Measurements from ENCODE around the gene CIP2A.

CIP2A gene

DNA sequence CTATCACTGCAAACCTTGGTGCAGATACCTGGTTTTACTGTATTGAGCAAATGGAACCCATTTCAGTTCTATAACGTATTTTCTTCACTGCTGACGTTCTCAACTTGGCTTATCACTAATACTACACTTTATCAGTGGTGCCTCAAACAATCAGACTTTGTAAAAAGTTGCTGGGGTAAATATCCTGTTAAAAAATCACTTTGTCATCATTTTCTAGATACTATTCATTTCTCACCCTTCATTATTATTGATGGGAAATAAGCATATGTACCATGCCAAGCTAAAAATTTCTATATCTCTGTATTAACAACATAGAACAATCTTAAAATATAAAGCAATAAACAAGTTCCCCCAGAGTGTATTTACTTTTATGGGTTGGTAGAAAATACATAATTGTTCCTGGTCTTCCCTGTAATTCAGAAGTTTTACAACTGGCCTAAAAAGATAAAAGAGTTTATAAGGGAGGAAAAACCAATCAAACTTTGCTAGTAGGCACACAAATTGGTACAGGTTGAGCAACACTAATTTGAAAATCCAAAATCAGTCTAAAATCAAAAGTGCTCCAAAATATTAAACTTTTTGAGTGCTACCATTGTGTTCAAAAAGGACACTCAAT lies 33.2 kb downstream of the CIP2A start:
- DNase-seq = no peak

DNA sequence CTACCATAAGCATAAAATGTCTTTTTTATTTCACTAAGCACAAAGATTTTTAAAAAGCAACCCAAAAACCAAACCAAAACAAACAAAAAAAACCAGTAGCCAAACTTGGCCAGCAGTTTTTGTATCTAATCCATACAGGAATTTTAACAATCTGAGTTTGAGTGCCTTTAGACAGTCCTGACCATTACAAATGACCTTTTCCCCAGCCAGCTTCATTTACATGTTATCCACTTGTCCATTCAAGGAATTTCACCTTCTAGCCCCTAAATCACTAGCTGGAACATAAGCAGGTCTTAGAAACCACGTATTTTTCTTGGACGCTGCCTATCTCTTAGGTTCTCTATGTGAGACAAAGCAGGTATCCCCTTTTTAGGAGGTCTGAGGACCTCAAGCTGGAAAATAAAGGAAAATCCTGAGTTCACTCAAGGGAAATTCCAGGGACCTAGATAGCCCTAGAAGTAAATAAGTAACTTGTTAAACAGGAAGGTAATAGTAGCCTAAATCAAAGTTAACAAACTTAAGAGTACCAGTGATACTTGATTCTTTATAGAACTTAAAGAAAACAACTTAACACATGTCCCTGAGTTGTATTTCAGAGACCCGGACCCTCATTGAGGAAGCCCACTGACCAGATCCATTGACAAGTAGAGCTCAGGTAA lies 34.2 kb downstream of the CIP2A start:
- DNase-seq = no peak

GRCh38 chr3:108554229-108554628 lies 35.0 kb downstream of the CIP2A start:
- no peak for DNase-seq

- no peak for DNase-seq
These were observed 36.7 kb downstream of the CIP2A start for GRCh38 chr3:108552267-108553159.

DNA sequence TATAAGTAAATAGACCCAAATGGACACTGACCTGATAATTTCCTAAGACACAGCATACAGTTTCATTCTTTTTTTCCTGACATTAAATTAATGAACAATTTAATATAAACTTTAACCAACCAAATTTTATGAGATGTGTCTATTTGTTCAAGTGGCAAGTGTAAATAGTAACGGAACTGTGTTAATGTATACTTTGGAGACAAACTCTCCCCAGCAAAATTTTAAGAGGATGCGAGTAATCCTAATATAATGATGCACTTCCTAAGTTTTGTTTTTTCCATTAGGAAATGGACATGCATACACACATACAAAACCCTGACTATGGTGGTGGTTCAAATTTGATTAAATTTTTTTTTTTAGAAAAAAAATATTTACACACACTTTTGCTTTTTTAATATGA lies 40.4 kb downstream of the CIP2A start:
- no peak for DNase-seq

- DNase-seq = no peak
These were observed 40.9 kb downstream of the CIP2A start for GRCh38 chr3:108548304-108548703.

GRCh38 chr3:108546692-108547091 lies 42.5 kb downstream of the CIP2A start:
- no peak for DNase-seq

- DNase-seq = no peak
These were observed 43.0 kb downstream of the CIP2A start for GRCh38 chr3:108546247-108546646.

- DNase-seq = no peak
These were observed 51.2 kb downstream of the CIP2A start for GRCh38 chr3:108538083-108538482.

GRCh38 chr3:108528459-108529252 lies 60.6 kb downstream of the CIP2A start:
- no peak for DNase-seq

DNA sequence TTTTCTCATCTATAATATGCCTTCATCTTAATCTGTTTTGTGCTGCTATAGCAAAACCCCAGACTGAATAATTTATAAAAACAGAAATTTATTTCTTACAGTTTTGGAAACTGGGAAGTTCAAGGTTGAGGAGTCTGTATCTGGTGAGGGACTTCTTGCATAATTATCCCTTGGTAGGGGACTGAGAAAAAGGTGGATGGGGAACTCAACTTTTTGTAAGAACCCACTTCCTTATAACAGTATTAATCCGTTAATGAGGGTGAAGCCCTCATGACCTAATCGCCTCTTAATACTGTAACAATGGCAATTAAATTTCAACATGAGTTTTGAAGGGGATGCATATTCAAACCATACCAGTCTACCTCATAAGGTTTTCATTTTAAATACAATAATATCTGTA lies 61.4 kb downstream of the CIP2A start:
- no peak for DNase-seq

GRCh38 chr3:108527109-108527508 lies 62.1 kb downstream of the CIP2A start:
- DNase-seq = no peak

DNA sequence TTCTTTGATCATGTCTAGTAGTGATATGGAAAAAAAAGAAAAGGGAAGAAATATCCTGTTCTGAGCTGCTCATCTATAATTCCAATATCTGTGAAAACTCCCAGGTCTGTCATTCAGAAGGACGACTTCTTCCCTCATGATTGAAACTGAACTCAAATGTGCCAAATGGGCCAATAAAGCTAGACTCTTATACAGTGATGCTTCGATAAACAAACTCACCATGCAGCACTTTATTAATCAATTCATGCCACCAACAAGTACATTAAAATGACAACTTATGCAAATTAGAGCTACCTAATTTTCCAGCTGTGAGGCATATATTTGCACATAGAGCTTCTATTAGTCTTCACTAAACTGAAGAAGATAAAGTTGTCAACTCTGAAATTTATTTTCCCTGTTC lies 63.3 kb downstream of the CIP2A start:
- DNase-seq = no peak

DNA sequence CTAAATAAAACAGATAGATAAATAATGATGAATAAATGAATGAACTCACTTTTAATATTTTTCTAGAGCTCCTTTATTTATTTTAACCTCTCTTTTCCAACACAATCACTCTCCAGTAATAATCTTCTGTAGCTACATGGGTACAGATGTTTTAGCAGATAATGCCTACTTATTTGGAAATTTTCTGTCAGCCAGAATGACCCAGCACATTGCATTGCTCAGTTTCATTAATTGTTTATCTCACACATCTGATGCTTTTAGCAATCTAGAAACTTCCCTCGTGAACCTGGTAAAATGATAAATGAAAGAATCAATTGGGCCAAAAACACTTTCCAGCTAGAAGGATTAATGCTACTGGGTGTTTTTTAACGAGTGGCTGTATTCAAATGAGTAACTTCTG lies 64.0 kb downstream of the CIP2A start:
- DNase-seq = no peak

DNA sequence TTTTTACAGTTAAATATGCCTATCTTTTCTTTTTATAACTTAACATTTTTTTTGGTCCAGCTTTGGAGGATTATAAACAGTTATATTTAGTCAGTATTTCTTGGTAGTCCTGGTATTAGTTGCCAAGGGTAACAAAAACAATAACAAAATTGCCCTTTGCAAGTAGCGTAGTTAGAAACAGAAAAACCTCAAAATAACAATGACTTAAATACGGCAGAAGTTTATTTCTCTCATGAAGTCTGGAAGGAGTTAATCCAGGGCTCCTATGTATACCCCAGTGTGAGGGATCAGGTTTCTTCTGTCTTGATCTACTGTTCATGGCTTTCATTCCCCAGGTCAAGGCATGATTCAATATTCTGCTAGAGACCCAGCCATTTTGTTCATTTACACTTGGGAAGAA lies 64.7 kb downstream of the CIP2A start:
- no peak for DNase-seq

- no peak for DNase-seq
These were observed 70.3 kb downstream of the CIP2A start for GRCh38 chr3:108518895-108519294.

DNA sequence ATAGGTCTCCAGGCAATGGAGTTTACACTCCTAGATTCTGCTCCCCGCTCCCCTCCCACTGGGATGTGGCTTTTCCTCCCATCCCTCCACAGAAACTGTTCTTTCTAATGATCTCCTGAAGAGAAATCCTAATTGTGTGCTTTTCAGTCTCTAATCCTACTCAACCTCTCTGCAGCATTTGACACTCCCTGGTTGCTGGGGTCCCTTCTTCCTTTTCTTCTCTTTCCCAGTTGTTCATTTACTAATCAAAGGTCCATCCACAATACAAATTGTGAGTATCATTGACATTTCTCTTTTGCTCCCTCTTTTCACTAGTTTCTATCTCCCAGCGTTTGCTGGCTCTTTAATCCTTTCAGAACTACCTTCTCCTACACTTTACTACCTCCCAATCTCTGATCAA lies 72.4 kb downstream of the CIP2A start:
- DNase-seq = no peak

- DNase-seq = no peak
These were observed 75.3 kb downstream of the CIP2A start for GRCh38 chr3:108513961-108514360.

DNA sequence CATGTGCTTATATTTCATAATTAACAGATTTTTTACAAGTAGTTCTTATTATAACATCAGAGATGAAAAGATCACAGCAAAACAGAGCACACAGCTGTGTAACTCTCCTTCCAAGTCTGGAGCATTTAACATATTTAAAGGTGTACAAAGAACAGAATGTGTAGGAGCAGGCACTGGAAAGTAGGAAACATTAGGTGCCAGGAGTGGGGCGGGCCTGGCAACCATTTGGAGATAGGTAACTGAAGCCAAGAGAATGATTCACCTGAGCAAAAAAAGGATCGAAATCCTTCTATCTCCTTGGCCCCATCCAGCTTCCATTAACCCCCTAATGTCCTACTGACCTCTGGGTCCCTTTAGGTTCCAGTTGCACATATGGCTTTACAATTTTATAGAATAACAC lies 76.6 kb downstream of the CIP2A start:
- DNase-seq = no peak

DNA sequence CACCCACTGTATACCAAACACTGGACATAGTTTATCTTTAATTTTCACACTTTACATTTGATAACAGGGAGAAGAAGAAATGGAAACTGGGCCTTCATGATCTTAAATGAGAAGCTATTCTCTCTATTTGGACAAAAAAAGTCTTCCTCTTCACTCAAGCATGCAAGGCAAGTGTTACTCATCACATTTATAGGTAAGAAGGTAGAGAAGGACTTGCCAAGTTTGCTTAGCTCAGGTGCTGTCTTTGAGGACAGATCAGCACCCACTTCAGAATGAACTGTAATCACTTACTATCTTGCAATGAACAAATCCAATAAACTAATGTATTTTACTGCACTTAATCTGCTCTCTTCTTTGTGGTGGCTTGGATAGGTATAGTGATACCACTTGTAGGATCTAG lies 77.7 kb downstream of the CIP2A start:
- no peak for DNase-seq

GRCh38 chr3:108511055-108511454 lies 78.2 kb downstream of the CIP2A start:
- no peak for DNase-seq

DNA sequence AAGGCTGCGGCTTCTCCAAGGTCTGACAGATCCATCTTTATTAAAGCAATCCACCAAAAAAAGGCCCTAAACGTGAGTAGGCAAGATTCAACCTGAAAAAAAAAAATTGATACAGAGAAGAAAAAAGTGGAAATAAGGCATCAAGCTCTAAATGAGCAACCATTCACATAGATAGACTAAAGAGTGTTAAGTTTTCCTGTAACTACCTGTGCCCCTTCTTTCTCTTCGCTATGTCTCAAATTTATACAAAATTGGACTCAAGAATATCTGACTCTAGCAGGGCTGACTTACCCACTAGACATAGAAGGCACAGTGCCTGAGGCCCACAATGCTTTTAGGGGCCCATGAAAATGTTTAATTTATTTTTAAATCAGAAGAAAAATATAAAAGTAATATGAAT lies 78.7 kb downstream of the CIP2A start, which contains the start of gene MYH15:
Gene MYH15 (minus strand): TSS at position 101 of the 400 bp plus-strand sequence. CDS start 66 bp downstream, at position 35.
- DNase-seq = no peak

- no peak for DNase-seq
These were observed 79.4 kb downstream of the CIP2A start for GRCh38 chr3:108509871-108510270.
